HG02938 (cell line): ENCODE data around the gene SORCS2.

Experiments used
- ATAC-seq: cut with Tn5 transposase; IDR thresholded peaks from one replicate; pipeline ENCODE4 v1.9.1; 2021; ENCODE audit warnings: mild to moderate bottlenecking, moderate library complexity; ENCODE audit not compliant: unreplicated experiment

The SORCS2 gene

DNA sequence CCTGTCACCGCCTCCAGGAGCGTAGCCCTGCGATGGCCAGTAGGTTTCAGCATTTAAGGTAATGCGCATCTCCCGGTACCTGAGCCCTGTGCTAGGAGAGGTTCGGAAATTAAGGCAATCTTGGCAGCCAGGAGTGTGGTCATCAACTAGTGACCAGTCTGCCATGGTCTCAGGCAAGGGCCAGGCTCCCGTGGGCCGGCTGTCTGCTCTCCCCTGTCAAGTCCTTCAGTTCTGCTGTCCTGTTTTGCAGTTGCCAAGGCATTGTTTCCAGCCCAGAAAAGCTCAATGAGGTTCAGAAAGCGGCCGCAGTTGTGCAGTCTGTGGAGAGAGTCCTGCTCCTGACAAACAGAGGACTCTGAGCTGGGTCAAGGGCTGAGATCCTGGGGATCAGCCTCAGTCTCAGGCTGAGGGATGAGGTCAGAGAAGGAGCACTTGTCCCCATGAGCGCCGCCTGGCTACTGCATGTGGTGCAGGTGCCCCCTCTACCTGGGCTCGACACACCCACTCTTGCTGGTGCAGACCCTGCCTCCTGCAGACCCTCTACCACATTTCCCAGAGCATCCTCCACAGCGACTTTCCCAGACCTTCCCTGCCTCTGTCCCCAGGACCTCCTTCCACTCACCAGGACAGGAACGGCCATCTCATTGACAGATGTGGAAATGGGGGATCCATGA is 295.8 kb downstream of the SORCS2 start:
- ATAC-seq, result no peak

GRCh38 chr4:7491915-7492314 is 299.6 kb downstream of the SORCS2 start:
- ATAC-seq, result no peak

- no peak for ATAC-seq
These were observed 306.3 kb downstream of the SORCS2 start for GRCh38 chr4:7498446-7499200.

DNA sequence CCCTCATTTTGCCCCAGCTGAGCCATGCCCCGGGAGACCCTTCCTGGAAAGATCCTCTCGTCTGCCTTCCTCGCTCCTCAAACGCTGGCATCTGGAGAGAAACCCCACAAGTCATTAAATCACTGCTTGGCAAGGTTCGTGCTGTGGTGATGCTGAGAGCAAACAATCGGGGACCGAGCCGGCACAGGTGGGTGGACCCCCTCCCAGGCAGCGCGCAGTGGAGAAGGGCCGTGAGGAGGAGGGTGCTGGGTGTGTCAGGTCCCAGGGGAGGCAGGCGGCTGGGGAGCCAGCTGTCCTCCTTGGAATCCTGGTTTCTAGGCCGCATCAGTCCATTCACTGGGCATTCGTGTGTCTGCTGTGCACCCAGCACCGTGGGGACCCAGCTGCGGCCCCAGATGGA is 307.3 kb downstream of the SORCS2 start:
- ATAC-seq, result no peak

GRCh38 chr4:7500404-7500803 is 308.1 kb downstream of the SORCS2 start:
- no peak for ATAC-seq

- no peak for ATAC-seq
These were observed 309.0 kb downstream of the SORCS2 start for GRCh38 chr4:7501314-7501713.

- no peak for ATAC-seq
These were observed 309.5 kb downstream of the SORCS2 start for GRCh38 chr4:7501873-7502272.

DNA sequence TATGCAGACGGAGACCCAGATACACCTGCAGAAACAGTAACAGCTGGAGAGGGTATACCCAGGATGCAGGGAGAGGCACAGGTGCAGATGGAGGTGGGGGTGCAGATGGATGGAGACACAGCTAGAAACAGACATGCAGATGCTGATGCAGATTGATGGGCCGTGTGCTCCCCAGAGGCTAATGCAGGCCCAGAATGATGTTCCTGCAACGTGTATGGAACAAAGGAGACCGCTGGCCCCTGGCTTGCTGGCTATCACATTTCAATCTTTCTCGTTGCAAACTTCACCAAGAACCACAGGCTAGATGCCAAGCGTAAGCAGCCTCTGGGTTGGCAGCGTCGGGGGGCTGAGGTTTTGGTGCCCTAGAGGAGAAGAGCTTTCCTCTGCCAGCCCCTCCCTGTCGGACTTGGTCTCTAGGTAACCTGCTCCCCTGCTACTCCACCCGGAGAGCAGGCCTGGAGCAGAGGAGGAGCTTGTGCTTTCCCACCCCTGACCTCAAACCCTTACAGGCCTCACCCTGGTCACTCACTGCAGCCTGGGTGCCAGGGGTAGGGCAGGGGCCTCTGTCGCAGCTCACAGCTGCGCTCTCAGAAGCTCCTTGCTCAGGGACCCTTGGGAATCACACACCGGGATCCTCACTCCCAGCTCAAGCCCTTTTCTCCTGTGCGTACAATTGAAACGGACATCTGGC is 311.4 kb downstream of the SORCS2 start:
- no peak for ATAC-seq

DNA sequence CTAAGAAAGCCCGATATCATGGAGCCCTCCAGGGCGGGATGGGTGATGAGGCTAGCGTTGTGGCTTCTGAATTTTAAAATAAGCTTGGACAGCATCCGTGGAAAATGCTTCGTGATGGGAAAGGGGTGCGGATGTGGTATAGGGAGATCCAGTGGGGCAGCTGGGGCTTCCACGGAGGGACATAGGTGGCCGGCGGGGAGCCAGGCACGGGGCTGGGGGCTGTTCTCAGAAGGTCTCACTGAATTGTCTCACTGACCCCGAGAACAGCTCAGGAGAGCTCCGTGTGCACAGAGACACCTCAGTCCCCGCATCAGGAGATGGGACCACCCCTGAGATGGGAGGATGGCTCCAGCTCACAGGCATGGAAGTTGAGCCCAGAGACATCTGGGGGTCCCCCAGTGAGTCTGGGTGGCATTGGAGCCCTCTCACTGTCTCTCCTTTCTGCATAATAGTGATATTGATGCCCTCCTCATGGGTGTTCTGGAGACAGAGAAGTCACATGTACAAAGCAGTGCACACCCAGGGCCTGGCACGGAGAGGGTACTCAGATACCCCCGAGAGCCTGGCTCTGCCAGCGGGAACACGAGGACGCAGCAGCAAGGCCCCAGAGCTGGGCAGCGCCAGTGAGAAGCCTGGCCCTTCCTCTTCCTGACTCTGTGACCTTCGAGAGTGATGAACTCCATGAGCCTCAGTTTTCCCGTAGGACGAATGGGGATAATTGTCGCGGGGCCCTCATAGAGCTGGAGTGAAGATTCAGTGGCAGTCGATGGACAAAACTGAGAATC is 313.0 kb downstream of the SORCS2 start:
- ATAC-seq, result no peak

DNA sequence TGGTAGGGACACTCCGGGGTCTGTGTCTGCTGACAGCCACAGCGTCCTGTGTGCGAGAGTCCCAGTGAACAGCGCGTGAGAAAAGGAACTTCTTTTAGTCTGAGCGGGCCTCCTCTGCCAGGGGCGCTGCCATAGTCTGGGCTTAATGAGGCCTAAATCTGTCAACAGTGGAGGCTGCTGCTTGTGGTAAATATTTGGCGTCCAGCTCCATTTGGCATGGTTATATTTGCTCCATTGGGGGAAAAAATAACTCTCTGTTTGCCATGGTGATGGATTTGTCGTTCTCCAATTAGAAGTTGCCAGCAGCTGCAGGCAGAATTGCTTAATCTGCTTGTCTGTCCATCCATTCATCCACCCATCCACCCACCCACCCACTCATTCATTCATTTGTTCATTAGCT is 313.8 kb downstream of the SORCS2 start:
- no peak for ATAC-seq

DNA sequence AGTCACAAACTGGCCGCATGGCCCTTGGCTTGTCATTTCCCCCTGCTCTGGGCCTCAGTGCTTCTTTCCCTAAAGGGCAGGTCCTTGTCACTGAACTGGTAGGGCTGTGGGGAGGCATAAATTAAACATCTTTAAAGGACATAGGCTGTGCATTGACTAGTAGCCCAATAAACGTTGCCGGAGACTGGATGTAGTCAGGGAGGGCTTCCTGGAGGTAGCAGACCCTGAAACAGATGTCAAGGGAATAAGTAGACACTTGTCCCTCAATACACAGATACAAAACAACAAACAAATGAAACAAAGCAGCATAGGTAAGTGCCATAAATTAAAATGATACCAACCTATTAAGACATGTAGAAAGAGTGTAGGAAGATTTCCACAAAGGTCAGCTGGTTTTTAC is 314.2 kb downstream of the SORCS2 start:
- no peak for ATAC-seq

GRCh38 chr4:7507381-7507780 is 315.0 kb downstream of the SORCS2 start:
- no peak for ATAC-seq

DNA sequence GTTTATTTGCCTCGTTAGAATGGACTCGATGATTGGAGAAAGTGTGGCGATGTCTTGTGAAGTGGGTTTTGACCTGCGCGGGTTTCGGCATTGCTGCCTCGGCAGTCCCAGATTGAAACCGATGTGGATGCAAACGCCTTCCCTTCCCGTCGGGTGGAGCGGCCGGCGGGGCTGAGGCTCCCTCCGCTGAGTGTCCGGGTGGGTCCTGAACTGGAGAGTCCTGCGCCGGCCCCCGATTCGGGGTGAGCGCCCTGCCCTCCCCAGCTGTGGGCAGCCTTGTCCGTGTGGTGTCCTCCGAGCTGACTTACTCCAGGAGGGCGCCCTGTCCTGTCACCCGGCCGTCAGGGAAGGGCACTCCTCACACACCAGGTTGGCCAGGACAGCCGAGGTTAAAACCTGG is 317.7 kb downstream of the SORCS2 start:
- no peak for ATAC-seq

DNA sequence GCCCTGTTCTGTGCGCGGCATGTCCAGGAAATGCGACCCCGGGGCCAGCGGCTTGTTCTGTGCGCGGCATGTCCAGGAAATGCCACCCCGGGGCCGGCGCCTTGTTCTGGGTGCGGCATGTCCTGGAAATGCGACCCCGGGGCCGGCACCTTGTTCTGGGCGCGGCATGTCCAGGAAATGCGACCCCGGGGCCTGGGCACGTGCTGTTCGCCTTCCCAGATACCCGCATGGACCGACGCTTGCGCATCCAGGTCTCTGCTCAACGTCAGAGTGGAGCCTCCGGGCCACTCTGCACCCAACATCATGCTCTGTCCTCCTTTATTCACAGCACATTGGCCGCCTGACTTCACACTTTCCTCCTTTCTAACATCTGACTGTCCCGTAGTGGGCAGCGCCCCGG is 318.2 kb downstream of the SORCS2 start:
- no peak for ATAC-seq

DNA sequence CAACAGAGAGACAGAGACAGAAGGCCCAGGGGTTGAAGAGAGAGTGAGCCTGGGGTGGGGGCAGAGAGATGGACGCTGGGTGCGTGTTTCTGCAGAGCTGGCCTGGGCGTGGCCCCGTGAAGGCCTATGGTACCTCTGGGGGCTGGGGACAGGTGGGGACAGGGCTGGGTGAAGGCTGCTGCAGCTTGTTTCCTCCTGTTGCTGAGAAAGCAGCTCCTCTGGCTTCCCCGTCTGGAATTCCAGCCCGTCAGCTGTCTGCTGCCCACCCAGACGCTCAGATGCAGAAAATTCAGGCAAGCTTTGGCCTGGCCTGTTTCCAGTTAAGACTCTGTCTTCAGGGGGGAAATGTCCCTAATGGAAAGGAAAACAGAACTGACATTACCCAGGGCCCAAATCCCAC is 319.2 kb downstream of the SORCS2 start:
- ATAC-seq, result no peak

GRCh38 chr4:7512428-7512827 is 320.1 kb downstream of the SORCS2 start:
- ATAC-seq, result no peak

DNA sequence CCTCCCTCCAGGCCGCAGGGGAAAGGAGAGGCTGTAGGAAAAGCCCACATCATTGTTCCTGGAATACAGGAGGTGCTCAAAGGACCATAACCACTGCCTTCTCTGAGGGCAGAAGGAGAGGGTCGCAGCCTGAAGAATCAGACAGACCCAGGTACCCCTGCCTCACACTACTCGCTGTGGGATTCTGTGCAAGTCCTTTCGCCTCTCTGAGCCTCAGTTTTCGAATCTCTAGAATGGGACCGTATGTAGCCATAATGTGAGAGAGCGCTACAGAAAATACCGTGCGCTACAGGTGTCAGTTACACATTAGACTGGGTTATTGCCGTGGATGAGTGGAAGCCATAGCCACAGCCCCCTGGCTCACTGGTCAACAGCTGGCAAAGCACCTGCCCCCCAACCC is 320.6 kb downstream of the SORCS2 start:
- no peak for ATAC-seq

DNA sequence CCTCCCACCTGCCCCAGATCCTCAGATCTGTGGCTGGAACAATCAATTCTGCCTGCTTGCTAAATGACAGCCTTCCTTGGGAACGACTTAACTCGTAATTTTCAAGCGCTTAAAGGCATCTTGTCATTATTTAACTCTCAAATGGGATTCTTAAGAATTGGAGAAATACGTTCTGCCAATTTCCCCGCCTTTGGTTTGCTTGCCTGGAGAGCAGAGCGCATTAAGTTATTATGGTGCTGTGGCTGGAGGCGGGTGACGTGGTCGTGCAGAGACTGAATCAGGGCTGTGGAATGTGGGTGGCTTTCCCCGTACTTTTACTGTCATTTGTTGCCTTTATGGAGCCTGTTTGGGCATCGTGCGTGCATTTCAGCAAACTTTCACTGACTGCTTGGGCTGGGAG is 321.3 kb downstream of the SORCS2 start:
- ATAC-seq, result no peak

DNA sequence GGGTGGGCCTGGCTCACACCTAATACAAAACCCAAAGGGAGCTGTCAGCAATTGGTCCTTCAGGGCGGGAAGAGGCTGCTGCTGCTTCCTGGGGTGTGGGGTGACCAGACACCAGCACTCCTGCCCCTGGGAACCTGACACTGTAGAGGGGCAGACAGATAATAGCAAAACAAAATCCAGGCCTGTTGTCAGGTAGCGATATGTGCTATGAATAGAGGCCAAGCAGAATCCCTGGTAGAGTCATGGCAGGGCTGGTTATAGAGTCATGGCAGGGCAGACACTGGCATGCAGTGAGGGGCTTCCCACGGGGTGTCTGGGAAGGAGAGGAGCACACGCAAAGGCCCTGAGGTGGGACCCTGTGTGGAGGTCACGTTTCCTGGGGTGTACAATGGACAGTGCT is 321.9 kb downstream of the SORCS2 start:
- no peak for ATAC-seq

DNA sequence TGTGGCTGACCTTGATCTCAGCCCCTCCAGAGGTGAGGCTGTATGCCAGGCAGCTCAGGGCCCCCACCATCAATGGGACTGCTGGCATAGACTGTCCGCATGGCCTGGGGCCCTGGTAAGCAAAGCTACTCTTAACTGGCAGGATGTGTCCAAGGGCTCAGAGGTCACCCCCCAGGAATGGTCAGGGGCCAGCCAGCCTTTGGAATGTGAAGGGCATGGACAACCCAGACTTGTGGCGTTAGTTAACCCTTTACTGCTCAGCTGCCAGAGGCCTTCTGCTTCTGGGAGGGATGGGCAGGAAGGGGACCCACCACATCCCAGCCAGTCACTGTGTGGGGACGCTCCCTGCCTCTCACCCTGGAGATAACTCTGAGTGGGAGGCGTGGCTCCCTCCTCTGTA is 322.5 kb downstream of the SORCS2 start:
- ATAC-seq, result no peak

DNA sequence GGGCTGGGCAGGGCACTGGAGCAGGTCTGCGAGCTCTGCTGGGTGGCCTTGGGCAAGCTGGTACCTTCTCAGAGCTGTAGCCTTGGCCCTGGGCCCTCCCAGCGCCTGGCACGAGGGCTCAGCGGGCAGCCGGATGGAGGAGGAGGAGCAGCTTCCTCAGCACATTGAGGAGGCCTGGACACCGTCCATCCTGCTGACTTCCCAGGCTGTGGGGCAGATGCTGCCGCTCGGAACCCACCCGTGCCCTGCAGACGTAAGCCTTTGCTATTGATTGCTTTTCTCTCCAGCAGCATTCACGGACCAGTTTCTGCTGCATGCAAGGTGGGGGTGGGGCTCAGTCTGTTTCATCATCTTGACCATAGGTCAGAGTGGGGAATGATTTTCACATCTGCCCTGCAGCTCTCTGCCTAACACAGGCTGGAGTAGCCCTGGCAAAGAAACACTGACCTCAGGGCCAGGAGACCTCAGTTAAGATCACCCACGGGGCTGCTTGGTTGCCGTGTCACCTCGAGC is 323.1 kb downstream of the SORCS2 start:
- no peak for ATAC-seq
